Panc1 (cell line): ENCODE measurements around the gene C2CD2L. TPM values are rescaled to one million over a fixed set of nuclear protein-coding genes. Genes with fewer than 3 reads are reported as not detected.

Source experiments
- ATAC-seq: fragments of 200-7000 bp; cut with Tn5 transposase; 2 replicates; pipeline ENCODE4 v1.9.1; 2020; ENCODE audit warnings: mild to moderate bottlenecking, moderate library complexity
- BruUV-seq: library from RNA; stranded (reverse); fragments of 400-500 nt; replicated peaks from 2 replicates; lab custom pipeline; 2021; lab: Mats Ljungman, UMichigan
- CTCF ChIA-PET: fragments of 300-600 bp; sonication (Branson Sonifier 250); formaldehyde crosslinking; loops from one replicate; lab custom pipeline; 2022; ENCODE audit warnings: antibody characterized with exemption; lab: Charles Lee
- POLR2A ChIA-PET: fragments of 300-600 bp; sonication (Branson Sonifier 250); formaldehyde crosslinking; loops from one replicate; lab custom pipeline; 2022; ENCODE audit warnings: antibody characterized with exemption; lab: Charles Lee
- DNase-seq: peaks from one replicate; pipeline ENCODE4 v3.0.0-alpha.2; 2010; ENCODE audit warnings: low read depth, low spot score
- H3K27ac ChIP-seq: 2 replicates; pipeline ENCODE4 v1.5.1; 2011; ENCODE audit warnings: mild to moderate bottlenecking, low read length, inconsistent platforms
- H3K27me3 ChIP-seq: fragments of 200-500 bp; sonication (Bioruptor generic); 2 replicates; pipeline ENCODE4 v1.6.0; 2014; ENCODE audit warnings: low read length, inconsistent platforms; ENCODE audit not compliant: control insufficient read depth, insufficient read depth
- H3K36me3 ChIP-seq: fragments of 200-500 bp; sonication (Bioruptor generic); 2 replicates; pipeline ENCODE4 v1.5.1; 2014; ENCODE audit warnings: inconsistent platforms, mild to moderate bottlenecking, low read length, moderate library complexity; ENCODE audit not compliant: control insufficient read depth, insufficient read depth
- H3K4me1 ChIP-seq: 2 replicates; pipeline ENCODE4 v1.5.1; 2011; ENCODE audit warnings: inconsistent platforms, mild to moderate bottlenecking, low read length, moderate library complexity; ENCODE audit not compliant: control insufficient read depth, insufficient read depth
- H3K4me3 ChIP-seq, 2 experiments: 2 replicates each; pipeline ENCODE4 v1.5.1; 2011 to 2012; ENCODE audit warnings: low read depth in 2 of 2, low read length in 2 of 2, mild to moderate bottlenecking in 2 of 2, inconsistent platforms in 1 of 2, moderate library complexity in 1 of 2
- H3K9me3 ChIP-seq: fragments of 200-500 bp; sonication (Bioruptor generic); 2 replicates; pipeline ENCODE4 v1.5.1; 2014; ENCODE audit warnings: low read depth, mild to moderate bottlenecking, inconsistent platforms, low read length, moderate library complexity; ENCODE audit not compliant: control insufficient read depth, insufficient read depth
- CTCF ChIP-seq: fragments of 450-650 bp; IDR thresholded peaks from 2 replicates; pipeline ENCODE4 v1.5.1; 2017; ENCODE audit warnings: mild to moderate bottlenecking
- POLR2AphosphoS5 ChIP-seq: IDR thresholded peaks from 2 replicates; pipeline ENCODE4 v1.6.1; 2012; ENCODE audit warnings: mild to moderate bottlenecking, low read depth, low read length, moderate library complexity
- REST ChIP-seq, 2 experiments: IDR thresholded peaks; 2 replicates each; pipeline ENCODE4 v1.6.1; 2011 to 2012; ENCODE audit warnings: low read depth in 2 of 2, control low read depth in 1 of 2, low read length in 1 of 2, mild to moderate bottlenecking in 1 of 2, moderate library complexity in 1 of 2; ENCODE audit not compliant: insufficient read depth in 1 of 2
- SIN3A ChIP-seq: IDR thresholded peaks from 2 replicates; pipeline ENCODE4 v1.6.1; 2012; ENCODE audit warnings: low read depth, mild to moderate bottlenecking, low read length, moderate library complexity, borderline replicate concordance; ENCODE audit not compliant: insufficient read depth
- TCF7L2 ChIP-seq: IDR thresholded peaks from 2 replicates; pipeline ENCODE4 v1.6.1; 2011; ENCODE audit warnings: mild to moderate bottlenecking, low read depth, low read length, inconsistent platforms
- in situ Hi-C: cut with HindIII; loops from 2 replicates; pipeline ENCODE4 v1.10.0; 2016; ENCODE audit warnings: low sequenced_read_pairs, low pct_unique_long_range_greater_than_20kb
- intact Hi-C: fragments of 100-400 bp; cut with micrococcal nuclease; formaldehyde crosslinking; loops from one replicate; pipeline ENCODE4 v1.10.0; 2022; ENCODE audit not compliant: unreplicated experiment
- total RNA-seq: library from RNA; stranded (reverse); gene quantifications from one replicate; pipeline ENCODE4 v1.2.1, GENCODE V29; 2021; ENCODE audit not compliant: unreplicated experiment

C2CD2L gene
- total RNA-seq, 1 experiment from 2014 or later, result 10.1 TPM

- Histone ChIP-seq H3K36me3 (peaks cover 12% of the 10 kb centered on the region), H3K4me1 (peaks cover 23% of the 10 kb centered on the region), H3K27me3 (no peaks in the 10 kb centered on the region), H3K9me3 (no peaks in the 10 kb centered on the region), H3K27ac (peak overlapping the region; percentile 94), H3K4me3 (peak overlapping the region; percentile 81 to 94)
- no TSS peak for BruUV-seq
- POLR2A ChIA-PET, result interaction anchor here (0.6 to 0.9 kb wide), 3 partner anchors 10 to 115 kb away, joined by 3 read pairs; no protein-coding TSS in a partner anchor
- TF ChIP-seq SIN3A, result peak; percentile 88
- TF ChIP-seq CTCF, result peak; percentile 65
- peak; percentile 77 for TF ChIP-seq TCF7L2
- TF ChIP-seq POLR2AphosphoS5, result peak; percentile 100
- peak in 1 of 2 experiments; percentile 61; a peak in 2 of 4 replicates for TF ChIP-seq REST (IDR thresholded peaks at IDR 0.05; ENCODE audit: insufficient read depth in 1 of 2, low read depth in 2 of 2, low read length in 1 of 2)
- intact Hi-C loops (no loop called here), in situ Hi-C loops (no loop called here)
- CTCF ChIA-PET, result interaction anchor here (0.7 kb wide), 1 partner anchor 223 kb away, joined by 4 read pairs; no protein-coding TSS in a partner anchor
- DNase-seq (peak; percentile 99), ATAC-seq (peak; percentile 90)
Observed at GRCh38 chr11:119095066-119095880, 11.9 kb upstream of the C2CD2L start.

- Histone ChIP-seq H3K9me3 (no peaks in the 10 kb centered on the region), H3K27ac (peak overlapping the region; percentile 99; the same call in 1 of the 2 replicates), H3K4me3 (no peak overlapping the region), H3K36me3 (0 out of 2 replicates have a peak, but pooled peaks cover 6% of the 10 kb centered on the region), H3K27me3 (no peaks in the 10 kb centered on the region), H3K4me1 (peaks cover 16% of the 10 kb centered on the region)
- POLR2A ChIA-PET, result interaction anchor here (0.6 kb wide), 1 partner anchor 28 kb away, joined by 11 read pairs; no protein-coding TSS in a partner anchor
- no TSS peak for BruUV-seq
- TF ChIP-seq SIN3A (no peak), REST (IDR thresholded peaks at IDR 0.05; ENCODE audit: insufficient read depth in 1 of 2, low read depth in 2 of 2, low read length in 1 of 2) (no peak), TCF7L2 (no peak), CTCF (no peak), POLR2AphosphoS5 (no peak)
- CTCF ChIA-PET, result interaction anchor here (0.6 kb wide), 1 partner anchor 239 kb away, joined by 6 read pairs; no protein-coding TSS in a partner anchor
- in situ Hi-C loops, result no loop called here
- intact Hi-C loops, result loop anchor here (2.0 kb wide), 1 partner anchor 223 kb away; no protein-coding TSS in a partner anchor
- DNase-seq (no peak), ATAC-seq (no peak)
Observed at GRCh38 chr11:119099711-119100110, 7.4 kb upstream of the C2CD2L start.
